ENCODE measurements around the gene SVIL.

SVIL gene

GRCh38 chr10:29529146-29529545 is 105.6 kb downstream of the SVIL start:
- Histone ChIP-seq H3K27me3 (ENCODE audit: insufficient read depth, low read length, poor library complexity, severe bottlenecking) (no peaks in the 10 kb centered on the region), H3K9me3 (ENCODE audit: insufficient read depth, low read depth, low read length) (no peaks in the 10 kb centered on the region), H3K4me1 (ENCODE audit: insufficient read depth, low read length, poor library complexity, severe bottlenecking) (no peaks in the 10 kb centered on the region), H3F3A (ENCODE audit: low read depth) (no peaks in the 10 kb centered on the region), H3K4me2 (ENCODE audit: low read depth, low read length, poor library complexity, severe bottlenecking) (no peak overlapping the region), H3K4me3 (ENCODE audit: low read length, poor library complexity, severe bottlenecking) (no peak overlapping the region), H3K9me2 (replicated peaks; ENCODE audit: low read depth, low read length) (no peaks in the 10 kb centered on the region), H2AFZ (ENCODE audit: low read length) (no peak overlapping the region), H3K36me3 (ENCODE audit: insufficient read depth, low read length) (peaks cover 11% of the 10 kb centered on the region; the same call in 1 of the 2 replicates), H3K9ac (ENCODE audit: low read depth, low read length, poor library complexity, severe bottlenecking) (no peak overlapping the region), H4K20me1 (ENCODE audit: insufficient read depth, low read length, poor library complexity, severe bottlenecking) (no peaks in the 10 kb centered on the region), H3K79me2 (ENCODE audit: insufficient read depth, low read length) (no peaks in the 10 kb centered on the region)
- TF ChIP-seq EZH2phosphoT487 (IDR thresholded peaks at IDR 0.05; ENCODE audit: borderline replicate concordance) = no peak
- no peak for TF ChIP-seq CTCF (conservative IDR thresholded peaks at IDR 0.05; ENCODE audit: low read length)

- H3K4me2 ChIP-seq (ENCODE audit: low read depth, low read length, poor library complexity, severe bottlenecking) = no peak overlapping the region
- H3K36me3 ChIP-seq (ENCODE audit: insufficient read depth, low read length) = peaks cover 21% of the 10 kb centered on the region; the same call in 1 of the 2 replicates
- no peak overlapping the region for H3K9ac ChIP-seq (ENCODE audit: low read depth, low read length, poor library complexity, severe bottlenecking)
- H3K79me2 ChIP-seq (ENCODE audit: insufficient read depth, low read length) = no peaks in the 10 kb centered on the region
- no peak overlapping the region for H2AFZ ChIP-seq (ENCODE audit: low read length)
- H3F3A ChIP-seq (ENCODE audit: low read depth) = no peaks in the 10 kb centered on the region
- H3K9me2 ChIP-seq (replicated peaks; ENCODE audit: low read depth, low read length) = no peaks in the 10 kb centered on the region
- H3K4me1 ChIP-seq (ENCODE audit: insufficient read depth, low read length, poor library complexity, severe bottlenecking) = peaks cover 8% of the 10 kb centered on the region
- TF ChIP-seq CTCF (conservative IDR thresholded peaks at IDR 0.05; ENCODE audit: low read length) = no peak
- TF ChIP-seq EZH2phosphoT487 (IDR thresholded peaks at IDR 0.05; ENCODE audit: borderline replicate concordance) = no peak
- no peaks in the 10 kb centered on the region for H3K9me3 ChIP-seq (ENCODE audit: insufficient read depth, low read depth, low read length)
- no peaks in the 10 kb centered on the region for H3K27me3 ChIP-seq (ENCODE audit: insufficient read depth, low read length, poor library complexity, severe bottlenecking)
- H4K20me1 ChIP-seq (ENCODE audit: insufficient read depth, low read length, poor library complexity, severe bottlenecking) = no peaks in the 10 kb centered on the region
- no peak overlapping the region for H3K4me3 ChIP-seq (ENCODE audit: low read length, poor library complexity, severe bottlenecking)
Measured at GRCh38 chr10:29525762-29526161, 109.0 kb downstream of the SVIL start.

- TF ChIP-seq CTCF (conservative IDR thresholded peaks at IDR 0.05; ENCODE audit: low read length) = no peak
- TF ChIP-seq EZH2phosphoT487 (IDR thresholded peaks at IDR 0.05; ENCODE audit: borderline replicate concordance) = no peak
- no peak overlapping the region for H3K4me3 ChIP-seq (ENCODE audit: low read length, poor library complexity, severe bottlenecking)
- H3K9ac ChIP-seq (ENCODE audit: low read depth, low read length, poor library complexity, severe bottlenecking) = no peak overlapping the region
- no peaks in the 10 kb centered on the region for H3K9me2 ChIP-seq (replicated peaks; ENCODE audit: low read depth, low read length)
- H2AFZ ChIP-seq (ENCODE audit: low read length) = no peak overlapping the region
- H3K79me2 ChIP-seq (ENCODE audit: insufficient read depth, low read length) = no peaks in the 10 kb centered on the region
- H3K27me3 ChIP-seq (ENCODE audit: insufficient read depth, low read length, poor library complexity, severe bottlenecking) = no peaks in the 10 kb centered on the region
- no peak overlapping the region for H3K4me2 ChIP-seq (ENCODE audit: low read depth, low read length, poor library complexity, severe bottlenecking)
- H3K9me3 ChIP-seq (ENCODE audit: insufficient read depth, low read depth, low read length) = no peaks in the 10 kb centered on the region
- H3K36me3 ChIP-seq (ENCODE audit: insufficient read depth, low read length) = peaks cover 21% of the 10 kb centered on the region; the same call in 1 of the 2 replicates
- peaks cover 8% of the 10 kb centered on the region for H3K4me1 ChIP-seq (ENCODE audit: insufficient read depth, low read length, poor library complexity, severe bottlenecking)
- no peaks in the 10 kb centered on the region for H3F3A ChIP-seq (ENCODE audit: low read depth)
- H4K20me1 ChIP-seq (ENCODE audit: insufficient read depth, low read length, poor library complexity, severe bottlenecking) = no peaks in the 10 kb centered on the region
Measured at GRCh38 chr10:29524720-29525119, 110.1 kb downstream of the SVIL start.
